GM18502 (cell line): ENCODE measurements around the gene MINDY3.
"Not testable (repeated sequence)": the region's sequence is repeated elsewhere in the genome, so short reads cannot be mapped to it uniquely, and the experiment has no call there.

ENCODE experiments used
- ATAC-seq: cut with Tn5 transposase; IDR thresholded peaks from one replicate; pipeline ENCODE4 v1.9.1; 2021; ENCODE audit warnings: mild to moderate bottlenecking; ENCODE audit not compliant: unreplicated experiment, poor library complexity

The MINDY3 gene

GRCh38 chr10:15859906-15860691 is at the start of gene MINDY3:
Gene MINDY3 (minus strand): TSS chr10:15860507. CDS start chr10:15860299, 208 bp downstream.
- peak; percentile 96 for ATAC-seq

- ATAC-seq, result no peak
Observed at GRCh38 chr10:15901889-15902288, 41.6 kb upstream of the MINDY3 start.

GRCh38 chr10:15898046-15898445 is 37.7 kb upstream of the MINDY3 start:
- peak; percentile 63 for ATAC-seq

GRCh38 chr10:15897287-15897686 is 37.0 kb upstream of the MINDY3 start:
- no peak for ATAC-seq

- ATAC-seq, result no peak
Observed at GRCh38 chr10:15896654-15897053, 36.3 kb upstream of the MINDY3 start.

GRCh38 chr10:15884447-15884846 is 24.1 kb upstream of the MINDY3 start:
- ATAC-seq, result no peak

GRCh38 chr10:15881542-15881941 is 21.2 kb upstream of the MINDY3 start:
- no peak for ATAC-seq

- ATAC-seq, result no peak
Observed at GRCh38 chr10:15879663-15880062, 19.4 kb upstream of the MINDY3 start.

- ATAC-seq, result peak; percentile 52
Observed at GRCh38 chr10:15879058-15879457, 18.8 kb upstream of the MINDY3 start.

GRCh38 chr10:15877836-15878576 is 17.7 kb upstream of the MINDY3 start:
- no peak for ATAC-seq

GRCh38 chr10:15876274-15876673 is 16.0 kb upstream of the MINDY3 start:
- ATAC-seq, result not testable (repeated sequence)

- ATAC-seq, result not testable (repeated sequence)
Observed at GRCh38 chr10:15872645-15873044, 12.3 kb upstream of the MINDY3 start.

- ATAC-seq, result no peak
Observed at GRCh38 chr10:15871823-15872222, 11.5 kb upstream of the MINDY3 start.

- ATAC-seq, result no peak
Observed at GRCh38 chr10:15869935-15870334, 9.6 kb upstream of the MINDY3 start.

GRCh38 chr10:15868006-15868405 is 7.7 kb upstream of the MINDY3 start:
- ATAC-seq, result no peak

GRCh38 chr10:15865304-15865703 is 5.0 kb upstream of the MINDY3 start:
- ATAC-seq, result no peak

- no peak for ATAC-seq
Observed at GRCh38 chr10:15864419-15864818, 4.1 kb upstream of the MINDY3 start.

GRCh38 chr10:15863733-15864132 is 3.4 kb upstream of the MINDY3 start:
- ATAC-seq, result no peak

GRCh38 chr10:15863323-15863722 is 3.0 kb upstream of the MINDY3 start:
- ATAC-seq, result no peak

GRCh38 chr10:15860692-15861201 is 440 bp upstream of the MINDY3 start:
- no peak for ATAC-seq

- peak; percentile 69 for ATAC-seq
Observed at GRCh38 chr10:15859509-15859905, 800 bp downstream of the MINDY3 start.
